T-helper 17 cell (primary cell): ENCODE results near the gene MUC22. TPM values are rescaled to one million over a fixed set of nuclear protein-coding genes. Genes with fewer than 3 reads are reported as not detected.
"Not testable (repeated sequence)": the region's sequence is repeated elsewhere in the genome, so short reads cannot be mapped to it uniquely, and the experiment has no call there.

ENCODE experiments used
- ATAC-seq: fragments of 150-1000 bp; cut with Tn5 transposase; 2 replicates; pipeline ENCODE4 v1.10.0; 2021; ENCODE audit warnings: mild to moderate bottlenecking, moderate library complexity
- DNase-seq, 3 donors: peaks; one replicate each; pipeline versions ENCODE4 v3.0.0 to v3.0.0-alpha.2; 2020 to 2021
- H3K9me3 ChIP-seq: one replicate; pipeline ENCODE4 v1.7.0; 2013; ENCODE audit warnings: low read length, mild to moderate bottlenecking; ENCODE audit not compliant: control insufficient read depth, poor library complexity, severe bottlenecking
- H3K27ac Mint-ChIP-seq: one replicate; pipeline ENCODE4 v1.8.0; 2022; ENCODE audit warnings: mild to moderate bottlenecking, moderate library complexity, mixed read lengths
- H3K27me3 Mint-ChIP-seq: one replicate; pipeline ENCODE4 v1.8.0; 2022; ENCODE audit warnings: mixed read lengths
- H3K36me3 Mint-ChIP-seq: one replicate; pipeline ENCODE4 v1.8.0; 2022; ENCODE audit warnings: low read depth, mixed read lengths
- H3K4me1 Mint-ChIP-seq: one replicate; pipeline ENCODE4 v1.8.0; 2022; ENCODE audit warnings: mild to moderate bottlenecking, mixed read lengths
- H3K4me3 Mint-ChIP-seq: one replicate; pipeline ENCODE4 v1.8.0; 2022; ENCODE audit warnings: mild to moderate bottlenecking, moderate library complexity, mixed read lengths
- total RNA-seq, 4 donors: library from RNA in 2 of 4; stranded (reverse) in 2 of 4; gene quantifications; one replicate each; pipeline ENCODE4 v1.2.3 and lab custom pipeline; 2022 to 2026

MUC22 gene
- total RNA-seq, 2 donors from 2014 or later = not detected

DNA sequence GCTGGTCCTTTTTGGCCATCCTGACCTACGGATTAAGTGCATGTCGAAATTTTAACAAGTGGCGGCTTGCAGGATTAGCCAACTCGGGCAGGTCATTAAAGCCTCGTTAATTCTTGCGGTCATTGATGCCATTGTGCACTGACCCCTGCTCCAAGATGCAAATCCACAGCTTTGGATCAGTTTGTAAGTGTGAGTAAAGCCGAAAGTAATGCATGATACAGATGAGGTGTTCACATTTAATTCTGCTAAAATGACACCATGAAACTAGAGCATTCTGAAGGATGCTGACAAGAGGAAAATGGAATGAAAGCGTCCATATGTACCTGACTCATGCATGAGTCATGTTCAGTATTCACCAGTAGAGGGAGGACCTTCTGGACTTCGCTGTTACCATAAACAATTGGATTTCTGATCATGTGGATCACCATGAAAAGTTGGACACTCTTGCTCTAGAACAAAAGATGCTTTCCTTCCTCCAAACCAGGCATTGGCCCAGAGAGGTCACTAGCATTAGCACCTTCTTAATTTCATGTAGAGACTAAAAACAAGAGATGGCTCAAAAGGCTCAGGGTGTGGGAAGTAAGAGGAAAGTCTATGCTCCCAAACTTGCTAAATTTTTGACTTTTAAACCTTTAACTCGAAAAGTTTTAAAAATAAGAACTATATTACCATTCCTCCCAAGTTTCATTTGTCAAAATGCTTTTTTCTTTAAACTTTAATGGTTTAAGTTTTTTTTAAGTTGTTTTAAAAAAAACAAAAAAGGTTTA, 48.0 kb downstream of the MUC22 start:
- no peak for DNase-seq
- Mint-ChIP-seq H3K27me3 (peaks cover 46% of the 10 kb centered on the region), H3K4me3 (no peak overlapping the region), H3K27ac (no peak overlapping the region), H3K4me1 (peaks cover 10% of the 10 kb centered on the region), H3K36me3 (peaks cover 7% of the 10 kb centered on the region)
- no peak for ATAC-seq
- H3K9me3 ChIP-seq = no peaks in the 10 kb centered on the region

DNA sequence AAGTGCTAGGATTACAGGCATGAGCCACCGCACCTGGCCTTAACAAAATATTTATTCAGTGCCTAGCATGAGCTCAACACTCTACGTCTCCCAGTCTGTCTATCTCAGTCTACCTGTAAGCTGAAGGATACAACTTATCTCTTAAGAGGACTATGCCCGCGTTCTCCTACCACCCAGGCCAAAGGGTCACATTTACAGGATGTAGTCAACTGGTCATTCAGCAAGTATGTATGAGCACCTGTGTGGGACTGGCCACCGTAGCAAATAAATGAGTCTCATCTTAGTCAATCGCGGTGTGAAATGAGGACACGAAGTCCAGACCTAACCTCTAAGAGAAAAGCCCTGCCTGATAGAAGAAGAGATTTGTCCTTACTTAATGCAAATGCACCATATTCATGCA, 49.9 kb downstream of the MUC22 start:
- Mint-ChIP-seq H3K4me3 (no peak overlapping the region), H3K4me1 (peaks cover 5% of the 10 kb centered on the region), H3K27ac (no peak overlapping the region), H3K27me3 (peaks cover 29% of the 10 kb centered on the region), H3K36me3 (peaks cover 4% of the 10 kb centered on the region)
- no peaks in the 10 kb centered on the region for H3K9me3 ChIP-seq
- DNase-seq (no peak), ATAC-seq (no peak)

DNA sequence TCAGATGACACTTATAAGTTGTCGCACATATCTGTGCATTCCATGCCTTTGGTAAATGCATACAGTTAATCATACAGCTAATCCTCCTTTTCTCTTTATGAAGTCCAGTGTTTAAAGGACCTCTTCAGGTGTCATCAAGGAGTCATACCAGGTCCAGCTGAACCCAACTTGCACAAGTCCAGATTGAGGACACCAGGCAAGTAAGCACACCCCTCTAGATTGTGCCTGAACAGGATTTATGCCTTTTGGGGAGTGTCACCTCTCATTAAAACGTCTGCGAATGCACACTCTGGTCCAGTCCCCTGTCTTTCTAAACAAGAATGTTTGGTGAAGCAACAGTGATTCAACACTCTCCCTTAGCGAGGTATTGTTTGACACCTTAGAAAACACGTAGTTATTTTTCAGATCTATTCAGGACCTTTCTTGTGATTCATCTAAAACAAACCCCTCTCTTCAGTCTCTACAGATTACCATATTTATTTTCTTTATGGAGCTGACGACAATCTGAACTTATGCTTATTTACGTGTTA, 53.7 kb downstream of the MUC22 start:
- ATAC-seq (no peak), DNase-seq (no peak)
- no peaks in the 10 kb centered on the region for H3K36me3 Mint-ChIP-seq
- H3K4me1 Mint-ChIP-seq = no peaks in the 10 kb centered on the region
- H3K4me3 Mint-ChIP-seq = no peak overlapping the region
- H3K9me3 ChIP-seq = no peaks in the 10 kb centered on the region
- peaks cover 12% of the 10 kb centered on the region for H3K27me3 Mint-ChIP-seq
- H3K27ac Mint-ChIP-seq = no peak overlapping the region

DNA sequence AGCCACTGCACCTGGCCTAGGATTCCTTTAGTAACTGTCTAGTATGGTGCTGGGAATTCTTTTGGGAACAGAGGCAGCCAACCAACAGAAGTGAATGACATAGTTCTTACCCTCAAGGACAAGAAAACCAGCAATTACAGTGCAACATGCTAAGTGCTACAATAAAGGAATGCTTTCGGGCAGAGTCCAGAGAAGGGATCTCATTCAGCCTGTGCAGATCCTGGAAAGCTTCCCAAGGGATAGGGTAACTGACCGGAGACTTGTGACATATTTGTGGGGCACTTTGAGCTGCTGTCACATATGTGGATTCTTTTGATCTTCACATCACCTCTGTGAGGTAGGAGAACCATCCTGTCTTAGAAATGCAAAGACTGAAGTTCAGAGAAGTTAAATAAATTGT, 55.3 kb downstream of the MUC22 start:
- Mint-ChIP-seq H3K36me3 (no peaks in the 10 kb centered on the region), H3K27me3 (peaks cover 14% of the 10 kb centered on the region), H3K4me3 (no peak overlapping the region), H3K4me1 (no peaks in the 10 kb centered on the region), H3K27ac (no peak overlapping the region)
- no peaks in the 10 kb centered on the region for H3K9me3 ChIP-seq
- ATAC-seq (no peak), DNase-seq (no peak)

DNA sequence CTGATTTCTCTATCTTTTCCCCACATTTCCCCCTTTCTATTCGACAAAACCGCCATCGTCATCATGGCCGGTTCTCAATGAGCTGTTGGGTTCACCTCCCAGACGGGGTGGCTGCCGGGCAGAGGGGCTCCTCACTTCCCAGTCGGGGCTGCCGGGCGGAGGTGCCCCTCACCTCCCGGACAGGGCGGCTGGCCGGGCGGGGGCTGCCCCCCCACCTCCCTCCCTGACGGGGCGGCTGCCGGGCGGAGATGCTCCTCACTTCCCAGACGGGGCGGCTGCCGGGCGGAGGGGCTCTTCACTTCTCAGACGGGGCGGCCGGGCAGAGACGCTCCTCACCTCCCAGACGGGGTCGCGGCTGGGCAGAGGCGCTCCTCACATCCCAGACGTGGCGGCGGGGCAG, 56.8 kb downstream of the MUC22 start:
- H3K4me3 Mint-ChIP-seq, H3K4me1 Mint-ChIP-seq, H3K36me3 Mint-ChIP-seq, H3K9me3 ChIP-seq, H3K27ac Mint-ChIP-seq, ATAC-seq, DNase-seq: not testable (repeated sequence)
- H3K27me3 Mint-ChIP-seq = peaks cover 14% of the 10 kb centered on the region

DNA sequence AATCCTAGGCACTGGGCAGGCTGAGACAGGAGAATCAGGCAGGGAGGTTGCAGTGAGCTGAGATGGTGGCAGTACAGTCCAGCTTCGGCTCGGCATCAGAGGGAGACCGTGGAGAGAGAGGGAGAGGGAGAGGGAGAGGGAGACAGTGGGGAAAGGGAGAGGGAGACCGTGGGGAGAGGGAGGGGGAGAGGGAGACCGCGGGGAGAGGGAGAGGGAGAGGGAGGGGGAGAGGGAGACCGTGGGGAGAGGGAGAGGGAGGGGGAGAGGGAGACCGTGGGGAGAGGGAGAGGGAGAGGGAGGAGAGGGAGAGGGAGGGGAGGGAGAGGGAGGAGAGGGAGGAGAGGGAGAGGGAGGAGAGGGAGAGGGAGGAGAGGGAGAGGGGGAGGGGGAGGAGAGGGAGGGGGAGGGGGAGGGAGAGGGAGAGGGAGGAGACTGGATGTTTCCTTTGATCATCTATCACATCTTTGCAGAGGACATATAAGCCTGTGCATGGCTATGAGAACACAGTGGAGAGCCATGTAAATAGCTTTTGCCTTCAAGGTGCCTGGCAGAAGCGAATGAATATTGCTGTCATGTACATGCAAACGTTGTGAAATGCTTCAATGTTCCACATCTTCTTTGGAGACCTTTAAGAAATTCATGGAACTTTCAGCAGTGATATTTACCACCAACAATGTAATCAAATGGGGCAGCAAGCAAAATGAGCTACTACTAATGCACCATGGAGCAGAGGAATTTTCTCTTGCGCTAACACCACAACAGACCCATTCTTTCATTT, 57.8 kb downstream of the MUC22 start:
- not testable (repeated sequence) for H3K36me3 Mint-ChIP-seq, H3K27me3 Mint-ChIP-seq, ATAC-seq, H3K4me3 Mint-ChIP-seq, H3K27ac Mint-ChIP-seq, H3K9me3 ChIP-seq, H3K4me1 Mint-ChIP-seq, DNase-seq

DNA sequence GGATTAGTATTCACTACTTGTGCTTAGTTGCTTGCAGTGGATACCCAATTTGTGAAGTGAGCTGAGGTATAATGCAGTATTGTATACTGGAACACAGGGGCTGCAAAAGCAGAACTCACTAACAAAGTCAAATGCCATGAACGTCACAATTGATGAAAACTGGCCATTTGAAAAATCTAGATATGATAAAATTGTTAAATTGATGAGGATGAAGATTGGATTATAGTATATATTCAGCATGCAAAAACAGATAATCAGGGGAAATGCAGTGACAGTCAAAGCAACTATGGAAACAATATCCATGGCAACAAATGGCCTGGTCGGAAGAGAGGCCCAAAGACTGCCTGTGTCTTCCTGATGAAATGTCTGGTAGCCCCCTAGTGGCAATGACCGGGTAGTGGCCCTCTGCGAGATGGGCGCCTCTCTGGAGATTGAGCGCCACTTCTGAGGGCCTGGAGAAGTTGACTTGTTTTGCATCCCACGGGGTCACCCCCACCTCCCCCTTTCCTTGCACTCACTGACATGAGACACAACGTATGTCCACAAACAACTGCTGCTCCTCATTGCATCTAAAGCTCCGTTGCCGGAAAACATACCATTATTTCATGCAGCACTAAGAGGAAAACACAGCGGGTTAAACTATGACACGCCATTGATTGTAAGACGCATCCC, 58.5 kb downstream of the MUC22 start:
- H3K27ac Mint-ChIP-seq = no peak overlapping the region

DNA sequence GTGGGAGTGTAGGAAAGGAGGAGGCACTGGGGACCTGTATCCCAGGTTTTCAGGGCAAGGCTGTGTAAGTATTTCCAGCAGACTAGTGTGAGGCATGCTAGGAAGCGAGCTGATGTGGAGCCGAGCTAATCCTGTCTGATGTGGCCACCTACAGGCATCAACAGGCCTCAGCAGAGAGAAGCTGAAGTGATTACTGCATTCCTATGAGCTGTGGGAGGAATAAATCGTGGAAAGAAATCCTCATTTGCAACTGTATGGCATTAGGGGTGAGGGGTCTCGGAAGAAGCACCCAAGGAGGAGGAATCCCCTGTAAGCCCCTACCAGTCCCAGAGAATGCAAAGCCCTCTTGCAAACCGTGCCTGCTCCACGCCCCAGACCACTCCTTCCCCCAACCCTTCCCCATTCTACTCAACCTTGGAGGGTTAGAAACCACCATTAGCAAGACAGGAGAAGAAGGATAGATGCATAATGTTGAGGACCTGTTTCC, 60.5 kb downstream of the MUC22 start:
- ATAC-seq (no peak), DNase-seq (no peak)
- H3K4me3 Mint-ChIP-seq = no peak overlapping the region
- no peaks in the 10 kb centered on the region for H3K9me3 ChIP-seq
- H3K27me3 Mint-ChIP-seq = peaks cover 8% of the 10 kb centered on the region
- H3K27ac Mint-ChIP-seq = no peak overlapping the region
- no peaks in the 10 kb centered on the region for H3K4me1 Mint-ChIP-seq
- H3K36me3 Mint-ChIP-seq = no peaks in the 10 kb centered on the region

More for the DNA sequence above, 58.5 kb downstream of the MUC22 start:
- Mint-ChIP-seq H3K36me3 (no peaks in the 10 kb centered on the region), H3K4me3 (no peak overlapping the region), H3K4me1 (no peaks in the 10 kb centered on the region), H3K27me3 (peaks cover 8% of the 10 kb centered on the region)
- no peaks in the 10 kb centered on the region for H3K9me3 ChIP-seq
- DNase-seq (peak; percentile 42 to 63 (median 44)), ATAC-seq (peak; percentile 98)

DNA sequence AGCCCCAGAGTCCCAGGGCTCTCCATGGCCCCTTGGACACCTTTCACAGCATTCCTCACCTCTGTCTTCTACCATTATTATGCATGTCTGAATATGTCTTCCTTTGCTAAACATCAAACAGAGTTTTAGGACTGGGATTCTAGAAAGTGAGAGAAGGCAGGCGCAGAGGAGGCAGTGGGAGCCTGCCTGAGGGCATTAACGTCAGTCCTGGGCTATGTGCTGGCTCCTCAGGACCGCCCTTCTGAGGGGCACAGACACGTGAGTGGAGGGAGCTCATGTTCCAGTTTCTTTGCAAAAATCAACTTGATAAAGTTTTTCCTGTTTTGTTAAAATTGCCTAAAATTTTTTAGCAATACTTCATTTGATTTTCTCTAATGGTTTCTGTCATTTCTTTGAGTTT, 64.1 kb downstream of the MUC22 start:
- no peak for DNase-seq
- ATAC-seq = no peak
- no peaks in the 10 kb centered on the region for H3K36me3 Mint-ChIP-seq
- no peak overlapping the region for H3K27ac Mint-ChIP-seq
- H3K4me1 Mint-ChIP-seq = peaks cover 2% of the 10 kb centered on the region
- H3K9me3 ChIP-seq = no peaks in the 10 kb centered on the region
- H3K4me3 Mint-ChIP-seq = no peak overlapping the region
- peaks cover 8% of the 10 kb centered on the region for H3K27me3 Mint-ChIP-seq

DNA sequence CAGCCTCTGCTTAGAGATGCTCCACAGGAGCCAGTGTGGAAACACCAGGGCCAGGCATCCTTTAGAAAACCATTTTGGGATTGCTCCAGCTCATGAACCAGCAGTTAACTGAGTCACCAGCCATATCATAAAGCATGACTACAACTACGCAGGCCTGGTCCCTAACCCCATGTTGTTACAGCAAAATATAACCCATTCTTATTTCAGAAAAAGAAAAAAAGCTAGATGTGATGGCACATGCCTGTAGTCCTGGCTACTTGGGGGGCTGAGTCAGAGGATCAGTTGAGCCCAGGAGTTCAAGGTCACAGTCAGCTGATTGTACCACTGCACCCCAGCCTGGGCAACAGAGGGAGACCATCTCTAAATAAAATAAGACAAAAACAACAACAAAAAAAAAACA, 65.3 kb downstream of the MUC22 start:
- Mint-ChIP-seq H3K27me3 (peaks cover 8% of the 10 kb centered on the region), H3K36me3 (no peaks in the 10 kb centered on the region), H3K4me3 (no peak overlapping the region), H3K27ac (no peak overlapping the region), H3K4me1 (peaks cover 6% of the 10 kb centered on the region)
- DNase-seq = no peak
- H3K9me3 ChIP-seq = no peaks in the 10 kb centered on the region
- no peak for ATAC-seq

DNA sequence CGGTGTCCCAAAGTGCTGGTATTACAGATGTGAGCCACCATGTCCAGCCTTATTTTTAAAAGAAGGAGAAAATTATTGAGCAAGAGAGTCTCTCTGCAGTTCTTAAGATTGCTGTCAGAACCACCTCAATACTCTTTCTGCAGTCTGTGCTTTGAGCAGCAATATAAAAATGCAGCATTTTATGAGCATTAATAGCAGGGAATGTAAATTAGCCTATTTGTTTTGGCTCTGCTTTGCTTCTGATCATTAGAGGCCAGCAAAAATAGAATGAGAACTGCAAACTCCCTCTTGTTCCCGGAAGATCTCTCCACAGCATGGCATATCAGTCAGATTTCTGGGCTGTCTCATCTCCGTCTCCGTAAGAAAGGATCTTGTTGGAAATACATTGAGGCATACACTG, 66.3 kb downstream of the MUC22 start:
- H3K27me3 Mint-ChIP-seq = no peaks in the 10 kb centered on the region
- H3K36me3 Mint-ChIP-seq = no peaks in the 10 kb centered on the region
- H3K27ac Mint-ChIP-seq = no peak overlapping the region
- H3K4me1 Mint-ChIP-seq = peaks cover 6% of the 10 kb centered on the region
- ATAC-seq (no peak), DNase-seq (no peak)
- no peaks in the 10 kb centered on the region for H3K9me3 ChIP-seq
- H3K4me3 Mint-ChIP-seq = no peak overlapping the region

DNA sequence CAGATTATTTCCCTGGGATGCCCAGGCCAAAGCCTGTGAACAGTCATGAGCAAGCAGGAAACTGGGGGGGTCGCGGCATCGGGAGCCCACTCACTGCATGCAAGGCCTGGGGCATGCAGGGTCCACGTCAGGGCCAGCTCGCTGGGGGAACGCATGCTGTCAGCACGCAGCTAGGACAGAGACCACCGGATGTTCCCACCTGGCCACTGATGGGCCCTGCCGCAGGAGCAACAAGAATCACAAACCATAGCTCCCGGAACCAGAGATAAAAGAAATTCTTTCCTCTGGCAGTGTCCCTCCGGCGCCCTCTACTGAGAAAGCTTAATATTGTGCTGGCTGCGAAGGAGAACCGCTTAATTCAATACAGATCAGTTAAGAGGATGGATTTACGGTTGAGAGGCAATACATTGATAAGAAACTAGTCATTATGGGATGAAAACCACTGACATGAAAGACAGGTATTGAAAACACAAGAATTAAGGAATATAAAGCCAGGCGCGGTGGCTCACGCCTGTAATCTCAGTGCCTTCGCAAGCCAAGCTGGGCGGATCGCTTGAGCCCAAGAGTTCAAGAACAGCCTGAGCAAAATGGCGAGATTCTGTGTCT, 69.5 kb downstream of the MUC22 start:
- H3K4me3 Mint-ChIP-seq = peak overlapping the region; percentile 72
- H3K27ac Mint-ChIP-seq = no peak overlapping the region

DNA sequence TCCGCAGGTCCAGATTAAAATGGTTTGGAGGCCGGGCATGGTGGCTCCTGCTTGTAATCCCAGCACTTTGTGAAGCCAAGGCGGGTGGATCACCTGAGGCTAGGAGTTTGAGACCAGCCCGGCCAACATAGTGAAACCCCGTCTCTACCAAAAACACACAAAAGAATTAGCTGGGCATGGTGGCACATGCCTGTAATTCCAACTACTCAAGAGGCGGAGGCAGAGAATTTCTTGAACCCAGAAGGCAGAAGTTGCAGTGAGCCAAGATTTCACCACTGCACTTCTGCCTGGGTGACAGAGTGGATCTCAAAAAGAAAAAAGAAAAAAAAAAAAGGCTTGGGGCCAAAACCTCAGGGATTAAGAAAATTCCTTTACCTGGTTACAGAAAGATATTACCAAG, 71.6 kb downstream of the MUC22 start:
- Mint-ChIP-seq H3K27me3 (peaks cover 5% of the 10 kb centered on the region), H3K36me3 (no peaks in the 10 kb centered on the region), H3K27ac (no peak overlapping the region), H3K4me1 (peaks cover 7% of the 10 kb centered on the region), H3K4me3 (no peak overlapping the region)
- no peak for DNase-seq
- ATAC-seq = no peak
- no peaks in the 10 kb centered on the region for H3K9me3 ChIP-seq

More for the DNA sequence above, 69.5 kb downstream of the MUC22 start:
- no peaks in the 10 kb centered on the region for H3K9me3 ChIP-seq
- Mint-ChIP-seq H3K36me3 (no peaks in the 10 kb centered on the region), H3K4me1 (peaks cover 6% of the 10 kb centered on the region), H3K27me3 (peaks cover 1% of the 10 kb centered on the region)
- DNase-seq = peak; percentile 24 to 65 (median 26)
- ATAC-seq = peak; percentile 90
